GM23338 (cell line): ENCODE results near the gene RPL37.

Source experiments
- CTCF ChIP-seq, 2 experiments: fragments of 200-600 bp in 1 of 2; sonication (generic) in 1 of 2; conservative IDR thresholded peaks; 2 replicates each; pipeline versions ENCODE4 v1.5.1 to v1.6.1; 2016 to 2017; ENCODE audit warnings: antibody characterized with exemption in 2 of 2, low read depth in 2 of 2, mild to moderate bottlenecking in 2 of 2, moderate library complexity in 1 of 2
- EZH2 ChIP-seq: fragments of 200-600 bp; sonication (generic); IDR thresholded peaks from one replicate; pipeline ENCODE4 v1.8.0; 2017; ENCODE audit warnings: antibody characterized with exemption, mild to moderate bottlenecking, low read depth; ENCODE audit not compliant: unreplicated experiment
- JUNB ChIP-seq: IDR thresholded peaks from one replicate; pipeline ENCODE4 v1.6.1; 2016; ENCODE audit warnings: antibody characterized with exemption; ENCODE audit not compliant: unreplicated experiment
- POLR2AphosphoS5 ChIP-seq: IDR thresholded peaks from 2 replicates; pipeline ENCODE4 v1.6.1; 2016; ENCODE audit warnings: antibody characterized with exemption, low read depth
- REST ChIP-seq: IDR thresholded peaks from one replicate; pipeline ENCODE4 v1.6.1; 2018; ENCODE audit warnings: antibody characterized with exemption; ENCODE audit not compliant: unreplicated experiment
- ZNF114 ChIP-seq: fragments of 250-450 bp; sonication (Bioruptor Pico); IDR thresholded peaks from 2 replicates; pipeline ENCODE4 v1.5.0; 2020; ENCODE audit warnings: mild to moderate bottlenecking, moderate library complexity

DNA sequence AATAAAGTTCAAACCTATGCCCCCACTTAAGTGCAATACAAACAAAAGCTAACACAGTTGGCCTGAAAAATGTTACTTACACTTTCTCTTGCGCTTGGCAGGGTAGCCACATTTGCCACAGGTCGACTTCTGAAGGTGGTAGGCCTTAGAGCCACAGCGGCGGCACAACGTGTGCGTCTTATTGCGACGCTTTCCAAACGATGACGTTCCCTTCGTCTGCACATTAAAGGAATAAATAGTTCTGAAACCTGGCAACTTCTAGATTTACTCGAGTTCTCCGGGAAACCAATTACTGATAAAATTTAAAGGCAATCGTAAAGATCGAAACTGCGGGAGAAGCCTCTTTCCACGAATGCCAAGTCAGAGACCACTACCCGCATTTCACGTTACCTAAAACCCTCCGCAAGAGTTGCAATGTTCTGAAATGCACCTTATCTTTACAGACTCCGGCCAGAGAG, 602 bp downstream of the RPL37 start:
- no peak for TF ChIP-seq POLR2AphosphoS5
- no peak for TF ChIP-seq EZH2
- TF ChIP-seq CTCF (conservative IDR thresholded peaks at IDR 0.05; ENCODE audit: low read depth in 2 of 2) = no peak
- TF ChIP-seq ZNF114 (CRISPR knock-in tag) = no peak
- no peak for TF ChIP-seq REST
- no peak for TF ChIP-seq JUNB
